Astrocyte of the spinal cord (primary cell): ENCODE results near the gene MYT1.

Source experiments
- DNase-seq: peaks from one replicate; pipeline ENCODE4 v3.0.0; 2011; ENCODE audit warnings: low read depth, low spot score
- H3K4me3 ChIP-seq: 2 replicates; pipeline ENCODE4 v1.5.1; 2011; ENCODE audit warnings: low read depth, mild to moderate bottlenecking, low read length, moderate library complexity
- in situ Hi-C: cut with HindIII; loops from 2 replicates; pipeline ENCODE4 v1.10.0; 2017; ENCODE audit warnings: low sequenced_read_pairs
- TF ChIP-seq, protein P1 (sequence below): IDR thresholded peaks from 2 replicates; pipeline ENCODE4 v1.5.1; 2012; ENCODE audit warnings: low read depth, mild to moderate bottlenecking, low read length, inconsistent platforms

Gene MYT1

GRCh38 chr20:64276817-64277216 is 112.6 kb downstream of the MYT1 start:
- in situ Hi-C loops, result no loop called here
- H3K4me3 ChIP-seq, result no peak overlapping the region
- TF ChIP-seq, protein P1, sequence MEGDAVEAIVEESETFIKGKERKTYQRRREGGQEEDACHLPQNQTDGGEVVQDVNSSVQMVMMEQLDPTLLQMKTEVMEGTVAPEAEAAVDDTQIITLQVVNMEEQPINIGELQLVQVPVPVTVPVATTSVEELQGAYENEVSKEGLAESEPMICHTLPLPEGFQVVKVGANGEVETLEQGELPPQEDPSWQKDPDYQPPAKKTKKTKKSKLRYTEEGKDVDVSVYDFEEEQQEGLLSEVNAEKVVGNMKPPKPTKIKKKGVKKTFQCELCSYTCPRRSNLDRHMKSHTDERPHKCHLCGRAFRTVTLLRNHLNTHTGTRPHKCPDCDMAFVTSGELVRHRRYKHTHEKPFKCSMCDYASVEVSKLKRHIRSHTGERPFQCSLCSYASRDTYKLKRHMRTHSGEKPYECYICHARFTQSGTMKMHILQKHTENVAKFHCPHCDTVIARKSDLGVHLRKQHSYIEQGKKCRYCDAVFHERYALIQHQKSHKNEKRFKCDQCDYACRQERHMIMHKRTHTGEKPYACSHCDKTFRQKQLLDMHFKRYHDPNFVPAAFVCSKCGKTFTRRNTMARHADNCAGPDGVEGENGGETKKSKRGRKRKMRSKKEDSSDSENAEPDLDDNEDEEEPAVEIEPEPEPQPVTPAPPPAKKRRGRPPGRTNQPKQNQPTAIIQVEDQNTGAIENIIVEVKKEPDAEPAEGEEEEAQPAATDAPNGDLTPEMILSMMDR, result no peak
- DNase-seq, result no peak

DNA sequence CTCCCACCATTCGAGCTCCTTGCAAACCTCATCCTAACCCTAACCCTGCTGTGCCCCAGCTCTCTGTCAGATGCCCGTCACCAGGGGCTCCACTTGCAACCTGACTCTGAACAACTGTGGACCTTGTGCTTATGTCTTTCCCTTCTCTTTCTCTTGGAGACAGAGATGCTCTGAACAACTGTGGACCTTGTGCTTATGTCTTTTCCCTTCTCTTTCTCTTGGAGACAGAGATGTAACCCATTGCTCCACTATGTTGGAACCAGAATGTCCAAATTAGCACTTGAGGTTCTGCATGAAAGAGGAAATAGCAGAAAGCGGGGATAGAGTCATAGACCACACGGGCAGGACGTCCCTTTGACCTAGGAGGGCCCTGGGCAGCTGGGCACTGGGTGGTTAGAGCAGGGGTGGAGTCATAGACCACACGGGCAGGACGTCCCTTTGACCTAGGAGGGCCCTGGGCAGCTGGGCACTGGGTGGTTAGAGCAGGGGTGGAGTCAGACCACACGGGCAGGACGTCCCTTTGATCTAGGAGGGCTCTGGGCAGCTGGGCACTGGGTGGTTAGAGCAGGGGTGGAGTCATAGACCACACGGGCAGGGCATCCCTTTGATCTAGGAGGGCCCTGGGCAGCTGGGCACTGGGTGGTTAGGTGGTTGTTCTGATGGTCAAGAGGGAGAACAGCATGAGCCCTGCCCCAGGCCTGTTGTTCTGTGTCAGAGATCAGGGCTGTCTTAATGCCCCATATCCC is 113.5 kb downstream of the MYT1 start:
- in situ Hi-C loops, result no loop called here
- TF ChIP-seq, protein P1, result no peak
- no peak overlapping the region for H3K4me3 ChIP-seq
- no peak for DNase-seq

- no peak for DNase-seq
- TF ChIP-seq, protein P1, result no peak
- no peak overlapping the region for H3K4me3 ChIP-seq
- in situ Hi-C loops, result no loop called here
Observed at GRCh38 chr20:64278317-64278681, 114.0 kb downstream of the MYT1 start.

DNA sequence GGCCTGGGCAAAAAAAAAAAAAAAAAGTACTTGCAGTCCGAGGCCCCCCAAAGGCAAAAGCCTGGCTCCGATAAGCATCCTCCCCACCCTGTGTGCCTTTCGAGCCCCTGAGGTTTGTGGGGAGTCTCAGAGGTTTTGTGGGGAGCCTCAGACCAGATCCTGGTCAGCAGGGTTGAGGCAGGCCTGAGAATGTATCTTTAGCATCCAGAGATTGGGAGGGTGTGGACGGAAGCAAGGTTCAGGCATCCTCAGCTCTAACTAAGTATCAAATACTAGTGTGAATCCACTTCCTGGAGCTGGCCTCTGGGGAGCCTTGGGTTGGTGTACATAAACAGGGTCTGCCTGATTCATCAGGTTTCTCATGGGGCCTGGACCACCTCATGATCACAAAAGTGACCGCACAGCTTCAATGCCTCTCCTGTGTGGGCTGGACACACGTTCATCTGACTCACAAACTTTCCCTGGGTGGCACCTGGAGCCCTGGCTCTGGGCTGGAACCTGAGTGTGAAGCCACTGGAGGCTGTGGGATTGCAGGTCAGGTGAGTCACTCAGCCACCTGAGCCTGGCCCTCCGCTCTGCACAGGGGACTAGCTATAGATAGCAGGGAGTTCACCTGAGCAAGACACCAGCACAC is 115.7 kb downstream of the MYT1 start:
- no peak for DNase-seq
- TF ChIP-seq, protein P1, result no peak
- H3K4me3 ChIP-seq, result no peak overlapping the region
- in situ Hi-C loops, result no loop called here

- in situ Hi-C loops, result no loop called here
- TF ChIP-seq, protein P1, result no peak
- DNase-seq, result no peak
Observed at GRCh38 chr20:64280460-64280843, 116.2 kb downstream of the MYT1 start.

GRCh38 chr20:64283646-64284045 is 119.4 kb downstream of the MYT1 start:
- no peak overlapping the region for H3K4me3 ChIP-seq
- TF ChIP-seq, protein P1, result no peak
- DNase-seq, result no peak
- in situ Hi-C loops, result no loop called here

More at GRCh38 chr20:64280460-64280843, 116.2 kb downstream of the MYT1 start:
- H3K4me3 ChIP-seq, result no peak overlapping the region
